Fibroblast of pulmonary artery (primary cell): ENCODE results near the gene NIN.

Experiments
- DNase-seq: peaks from one replicate; pipeline ENCODE4 v3.0.0-alpha.2; 2010; ENCODE audit warnings: low read depth
- H3K4me3 ChIP-seq: replicated peaks from 2 replicates; pipeline ENCODE4 v1.5.1; 2011; ENCODE audit warnings: low read depth, mild to moderate bottlenecking, control low read depth, low read length, moderate library complexity
- TF ChIP-seq, protein P1 (sequence below): IDR thresholded peaks from 2 replicates; pipeline ENCODE4 v1.5.1; 2011; ENCODE audit warnings: mild to moderate bottlenecking, control low read depth, low read length, inconsistent platforms; ENCODE audit errors: missing control alignments

Gene NIN

DNA sequence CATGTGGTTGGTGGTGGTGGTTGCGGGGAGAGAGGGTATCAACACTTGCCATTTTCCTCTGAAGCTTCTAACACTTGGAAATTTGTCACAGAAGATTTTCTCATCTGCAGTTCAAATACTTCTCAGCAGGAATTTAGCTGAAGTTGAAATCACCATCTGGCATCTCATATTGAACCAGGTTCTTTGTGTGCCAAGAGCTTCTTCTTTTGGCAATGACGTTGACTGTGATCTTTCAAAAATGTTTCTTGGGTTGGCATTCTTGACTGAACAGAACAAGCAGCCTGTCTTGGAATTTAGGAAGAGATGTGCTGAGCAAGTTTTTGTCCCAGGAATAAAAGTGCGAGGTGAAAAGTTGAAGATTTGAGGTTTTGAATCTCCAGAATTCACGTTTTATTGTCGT is 8.7 kb upstream of the NIN start:
- TF ChIP-seq, protein P1, sequence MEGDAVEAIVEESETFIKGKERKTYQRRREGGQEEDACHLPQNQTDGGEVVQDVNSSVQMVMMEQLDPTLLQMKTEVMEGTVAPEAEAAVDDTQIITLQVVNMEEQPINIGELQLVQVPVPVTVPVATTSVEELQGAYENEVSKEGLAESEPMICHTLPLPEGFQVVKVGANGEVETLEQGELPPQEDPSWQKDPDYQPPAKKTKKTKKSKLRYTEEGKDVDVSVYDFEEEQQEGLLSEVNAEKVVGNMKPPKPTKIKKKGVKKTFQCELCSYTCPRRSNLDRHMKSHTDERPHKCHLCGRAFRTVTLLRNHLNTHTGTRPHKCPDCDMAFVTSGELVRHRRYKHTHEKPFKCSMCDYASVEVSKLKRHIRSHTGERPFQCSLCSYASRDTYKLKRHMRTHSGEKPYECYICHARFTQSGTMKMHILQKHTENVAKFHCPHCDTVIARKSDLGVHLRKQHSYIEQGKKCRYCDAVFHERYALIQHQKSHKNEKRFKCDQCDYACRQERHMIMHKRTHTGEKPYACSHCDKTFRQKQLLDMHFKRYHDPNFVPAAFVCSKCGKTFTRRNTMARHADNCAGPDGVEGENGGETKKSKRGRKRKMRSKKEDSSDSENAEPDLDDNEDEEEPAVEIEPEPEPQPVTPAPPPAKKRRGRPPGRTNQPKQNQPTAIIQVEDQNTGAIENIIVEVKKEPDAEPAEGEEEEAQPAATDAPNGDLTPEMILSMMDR, result no peak
- no peak for DNase-seq
- H3K4me3 ChIP-seq, result no peak overlapping the region

DNA sequence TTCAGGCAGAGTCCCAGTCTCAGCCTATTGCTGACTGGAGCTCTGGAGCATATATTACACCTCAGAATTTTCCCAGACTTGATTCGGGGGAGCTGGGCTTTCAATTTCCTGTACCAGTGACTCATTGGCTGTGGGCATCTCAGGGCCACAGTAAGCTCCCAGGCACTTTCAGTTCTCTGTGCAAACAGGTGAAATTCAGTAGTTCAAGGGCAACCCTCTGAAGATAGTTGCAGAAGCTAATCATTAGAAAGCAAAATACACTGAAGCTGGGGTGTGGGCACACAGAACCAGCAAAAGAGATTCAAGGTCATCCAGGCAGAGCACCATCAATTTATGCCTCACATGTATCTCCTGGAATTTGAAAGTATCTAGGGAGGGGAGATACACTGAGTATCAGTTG is 8.1 kb upstream of the NIN start:
- H3K4me3 ChIP-seq, result no peak overlapping the region
- TF ChIP-seq, protein P1, result no peak
- no peak for DNase-seq

DNA sequence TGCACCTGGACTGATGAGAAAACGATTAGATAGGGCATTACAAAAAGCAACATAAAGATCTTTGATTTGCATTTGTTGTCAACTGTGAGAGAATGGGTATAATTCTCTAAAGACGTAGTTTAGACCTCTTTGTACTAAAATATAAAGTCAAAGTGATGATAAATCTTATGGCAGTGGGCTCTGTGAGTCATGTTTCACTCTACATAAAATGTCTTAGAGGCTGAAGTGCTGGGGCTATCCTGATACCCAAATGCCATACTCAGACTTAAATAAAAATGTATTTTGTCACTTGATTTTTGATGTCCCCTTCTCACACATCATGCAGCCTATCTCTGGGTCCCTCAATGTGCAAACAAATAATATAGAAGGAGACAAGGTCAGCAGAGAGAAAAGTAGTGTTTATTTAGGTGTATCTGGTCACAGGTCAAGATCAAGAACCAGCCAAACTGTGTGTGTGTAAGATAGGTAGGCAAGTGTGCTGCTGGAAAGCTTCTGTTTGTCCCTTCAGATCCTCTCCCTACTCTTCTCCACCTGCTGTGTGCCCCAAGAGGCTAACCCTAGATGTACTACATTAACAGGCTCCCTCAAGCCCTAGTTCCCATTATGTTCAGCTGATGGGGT is 7.0 kb upstream of the NIN start:
- TF ChIP-seq, protein P1, result no peak
- no peak overlapping the region for H3K4me3 ChIP-seq
- no peak for DNase-seq

DNA sequence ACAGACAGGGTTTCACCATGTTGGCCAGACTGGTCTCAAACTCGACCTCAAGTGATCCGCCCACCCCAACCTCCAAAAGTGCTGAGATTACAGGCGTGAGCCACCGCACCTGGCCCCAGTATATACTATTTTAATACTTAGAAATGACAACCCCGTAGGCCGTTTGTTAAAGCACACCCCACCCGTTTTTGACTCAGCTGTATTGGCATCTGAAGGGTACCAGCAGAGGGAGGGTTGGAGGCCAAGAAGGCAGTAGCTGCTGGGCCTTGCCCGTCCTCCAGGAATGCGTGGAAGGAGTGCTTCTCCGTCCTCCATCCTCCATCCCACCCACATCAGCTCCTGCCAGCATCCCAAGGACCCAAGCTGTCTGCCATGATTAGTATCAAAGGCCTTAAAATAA is 6.3 kb upstream of the NIN start:
- H3K4me3 ChIP-seq, result no peak overlapping the region
- no peak for DNase-seq
- TF ChIP-seq, protein P1, result no peak

DNA sequence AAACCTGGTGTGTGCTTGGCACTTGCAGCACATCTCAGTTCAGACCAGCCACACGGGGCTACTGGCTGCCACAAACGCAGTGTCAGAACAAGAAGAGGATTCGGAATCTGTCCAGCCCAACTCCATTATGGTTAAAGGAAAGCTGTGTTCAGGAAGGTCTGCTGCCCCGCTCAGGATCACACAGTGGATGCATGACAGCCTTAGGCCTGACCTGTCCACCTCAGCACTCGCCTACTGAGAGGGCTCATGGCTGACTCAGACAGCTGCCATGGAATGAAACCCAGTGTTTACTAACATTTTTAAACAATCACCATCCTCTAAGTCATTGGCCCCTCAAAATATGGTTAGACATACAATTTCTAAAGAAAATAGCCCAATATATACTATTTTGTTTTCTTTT is 5.6 kb upstream of the NIN start:
- no peak overlapping the region for H3K4me3 ChIP-seq
- DNase-seq, result no peak
- TF ChIP-seq, protein P1, result no peak

DNA sequence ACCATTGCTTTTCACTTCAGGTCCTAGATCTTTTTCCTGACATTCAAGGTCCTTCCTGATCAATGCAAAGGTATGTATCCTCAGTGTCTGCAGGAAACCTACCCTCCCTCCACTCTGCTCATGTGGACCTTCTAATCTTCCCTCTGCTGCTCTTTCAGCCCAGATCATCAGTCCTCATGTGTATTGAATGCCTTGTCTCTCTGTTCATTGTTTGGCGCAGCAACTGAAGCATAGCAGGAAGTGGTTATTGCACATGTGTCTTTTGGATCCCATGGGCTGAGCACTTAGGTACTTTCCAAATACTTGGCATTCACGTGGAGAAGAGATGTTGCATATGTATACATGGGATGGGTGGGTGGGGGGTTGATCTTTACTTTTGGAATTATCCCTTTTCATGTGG is 4.3 kb upstream of the NIN start:
- DNase-seq, result peak; percentile 61
- TF ChIP-seq, protein P1, result no peak
- H3K4me3 ChIP-seq, result no peak overlapping the region

DNA sequence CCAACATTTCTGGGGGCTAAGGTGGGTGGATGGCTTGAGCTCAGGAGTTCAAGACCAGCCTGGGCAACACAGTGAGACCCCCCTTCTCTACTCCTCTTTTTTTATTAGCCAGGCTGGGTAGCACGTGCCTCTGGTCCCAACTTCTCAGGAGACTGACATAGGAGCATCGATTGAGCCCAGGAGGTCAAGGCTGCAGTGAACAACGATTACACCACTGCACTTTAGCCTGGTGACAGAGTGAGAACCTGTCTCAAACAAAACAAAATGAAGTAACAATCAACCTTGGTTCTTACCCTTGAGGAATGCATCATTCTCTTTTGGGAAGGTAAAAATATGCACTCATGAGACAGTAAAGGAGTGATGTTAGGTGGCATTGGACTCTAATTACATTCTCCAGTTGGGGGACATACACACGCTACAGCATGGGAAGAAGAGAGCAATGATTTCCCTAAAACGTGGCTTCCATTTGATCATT is 3.9 kb upstream of the NIN start:
- TF ChIP-seq, protein P1, result no peak
- no peak for DNase-seq
- H3K4me3 ChIP-seq, result no peak overlapping the region
